Activated CD8-positive, alpha-beta memory T cell treated with anti-CD3 and anti-CD28 coated beads, Interleukin-2, amount 50 U/mL, for 1 hour (primary cell): Measurements from ENCODE around the gene GOLGA6D.
"Not testable (repeated sequence)": the region's sequence is repeated elsewhere in the genome, so short reads cannot be mapped to it uniquely, and the experiment has no call there.

Source experiments
- DNase-seq: peaks from one replicate; pipeline ENCODE4 v3.0.0-alpha.2; 2020; ENCODE audit errors: extremely low read depth

Gene GOLGA6D

GRCh38 chr15:75284152-75284551, 1.5 kb downstream of the GOLGA6D start:
- not testable (repeated sequence) for DNase-seq

- not testable (repeated sequence) for DNase-seq
Measured at GRCh38 chr15:75293660-75294059, 11.0 kb downstream of the GOLGA6D start.

GRCh38 chr15:75298541-75299310, 16.1 kb downstream of the GOLGA6D start:
- DNase-seq, result not testable (repeated sequence)

- DNase-seq, result not testable (repeated sequence)
Measured at GRCh38 chr15:75299311-75299688, 16.7 kb downstream of the GOLGA6D start.

GRCh38 chr15:75300026-75300425, 17.4 kb downstream of the GOLGA6D start:
- not testable (repeated sequence) for DNase-seq

GRCh38 chr15:75302318-75302717, 19.7 kb downstream of the GOLGA6D start:
- no peak for DNase-seq

GRCh38 chr15:75302753-75303152, 20.1 kb downstream of the GOLGA6D start:
- DNase-seq, result not testable (repeated sequence)

- DNase-seq, result no peak
Measured at GRCh38 chr15:75306188-75306587, 23.6 kb downstream of the GOLGA6D start.

GRCh38 chr15:75307778-75308390, 25.2 kb downstream of the GOLGA6D start:
- DNase-seq, result no peak

- DNase-seq, result no peak
Measured at GRCh38 chr15:75309711-75310110, 27.1 kb downstream of the GOLGA6D start.

GRCh38 chr15:75312548-75312947, 29.9 kb downstream of the GOLGA6D start:
- DNase-seq, result not testable (repeated sequence)

GRCh38 chr15:75313116-75313845, 30.6 kb downstream of the GOLGA6D start:
- DNase-seq, result no peak

GRCh38 chr15:75314552-75315290, 32.1 kb downstream of the GOLGA6D start:
- no peak for DNase-seq

GRCh38 chr15:75319231-75319897, 36.7 kb downstream of the GOLGA6D start:
- DNase-seq, result not testable (repeated sequence)

- no peak for DNase-seq
Measured at GRCh38 chr15:75321711-75322110, 39.1 kb downstream of the GOLGA6D start.

GRCh38 chr15:75325922-75326321, 43.3 kb downstream of the GOLGA6D start:
- no peak for DNase-seq

- DNase-seq, result no peak
Measured at GRCh38 chr15:75327005-75327404, 44.4 kb downstream of the GOLGA6D start.

GRCh38 chr15:75327491-75327890, 44.9 kb downstream of the GOLGA6D start:
- no peak for DNase-seq

- DNase-seq, result no peak
Measured at GRCh38 chr15:75328493-75329314, 46.1 kb downstream of the GOLGA6D start.

GRCh38 chr15:75329571-75329970, 46.9 kb downstream of the GOLGA6D start:
- no peak for DNase-seq
